Sigmoid colon (tissue), 3 donors: ENCODE measurements around the gene FBXO45.

Experiments
- CTCF ChIP-seq, 4 experiments: fragments of 450-650 bp in 3 of 4; fragments of 200-600 bp in 1 of 4; IDR thresholded peaks; one replicate each; pipeline ENCODE4 v1.5.1; 2016 to 2019; ENCODE audit warnings: antibody characterized with exemption in 4 of 4, mild to moderate bottlenecking in 3 of 4, moderate library complexity in 2 of 4
- POLR2A ChIP-seq, 2 donors: fragments of 450-650 bp; IDR thresholded peaks; one replicate each; pipeline ENCODE4 v1.6.1; 2016; ENCODE audit warnings: antibody characterized with exemption in 2 of 2, mild to moderate bottlenecking in 2 of 2, moderate library complexity in 2 of 2

- TF ChIP-seq CTCF (IDR thresholded peaks at IDR 0.05) = no peak
- TF ChIP-seq POLR2A (IDR thresholded peaks at IDR 0.05) = no peak
Measured at GRCh38 chr3:196624907-196625306, 56.4 kb downstream of the FBXO45 start.
